ENCODE measurements around the gene ZFHX3.

- TF ChIP-seq CTCF (IDR thresholded peaks at IDR 0.05), result no peak
- no peak for TF ChIP-seq POLR2A (IDR thresholded peaks at IDR 0.05)
Observed at GRCh38 chr16:73017321-73017720, 30.6 kb downstream of the ZFHX3 start.

All from heart left ventricle (tissue), 13 donors.